ENCODE results near the gene PXK.

GRCh38 chr3:58392181-58392580 lies 59.5 kb downstream of the PXK start:
- TF ChIP-seq IKZF3 (tag by site-specific recombination; IDR thresholded peaks at IDR 0.05) (no peak), ZBTB20 (tag by site-specific recombination; IDR thresholded peaks at IDR 0.05) (no peak), ZNF791 (tag by site-specific recombination; IDR thresholded peaks at IDR 0.05) (no peak), ZNF112 (tag by site-specific recombination; IDR thresholded peaks at IDR 0.05) (no peak), YY2 (tag by site-specific recombination; IDR thresholded peaks at IDR 0.05) (no peak), ZNF639 (tag by site-specific recombination; IDR thresholded peaks at IDR 0.05) (no peak), ZNF223 (tag by site-specific recombination; IDR thresholded peaks at IDR 0.05) (no peak), ZNF558 (tag by site-specific recombination; IDR thresholded peaks at IDR 0.05) (no peak), ZNF16 (tag by site-specific recombination; IDR thresholded peaks at IDR 0.05; ENCODE audit: low read depth) (no peak), ZNF707 (tag by site-specific recombination; IDR thresholded peaks at IDR 0.05) (no peak)
- TF ChIP-seq, protein P1, sequence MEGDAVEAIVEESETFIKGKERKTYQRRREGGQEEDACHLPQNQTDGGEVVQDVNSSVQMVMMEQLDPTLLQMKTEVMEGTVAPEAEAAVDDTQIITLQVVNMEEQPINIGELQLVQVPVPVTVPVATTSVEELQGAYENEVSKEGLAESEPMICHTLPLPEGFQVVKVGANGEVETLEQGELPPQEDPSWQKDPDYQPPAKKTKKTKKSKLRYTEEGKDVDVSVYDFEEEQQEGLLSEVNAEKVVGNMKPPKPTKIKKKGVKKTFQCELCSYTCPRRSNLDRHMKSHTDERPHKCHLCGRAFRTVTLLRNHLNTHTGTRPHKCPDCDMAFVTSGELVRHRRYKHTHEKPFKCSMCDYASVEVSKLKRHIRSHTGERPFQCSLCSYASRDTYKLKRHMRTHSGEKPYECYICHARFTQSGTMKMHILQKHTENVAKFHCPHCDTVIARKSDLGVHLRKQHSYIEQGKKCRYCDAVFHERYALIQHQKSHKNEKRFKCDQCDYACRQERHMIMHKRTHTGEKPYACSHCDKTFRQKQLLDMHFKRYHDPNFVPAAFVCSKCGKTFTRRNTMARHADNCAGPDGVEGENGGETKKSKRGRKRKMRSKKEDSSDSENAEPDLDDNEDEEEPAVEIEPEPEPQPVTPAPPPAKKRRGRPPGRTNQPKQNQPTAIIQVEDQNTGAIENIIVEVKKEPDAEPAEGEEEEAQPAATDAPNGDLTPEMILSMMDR (tag by site-specific recombination; IDR thresholded peaks at IDR 0.05): no peak
- TF ChIP-seq, protein P2, sequence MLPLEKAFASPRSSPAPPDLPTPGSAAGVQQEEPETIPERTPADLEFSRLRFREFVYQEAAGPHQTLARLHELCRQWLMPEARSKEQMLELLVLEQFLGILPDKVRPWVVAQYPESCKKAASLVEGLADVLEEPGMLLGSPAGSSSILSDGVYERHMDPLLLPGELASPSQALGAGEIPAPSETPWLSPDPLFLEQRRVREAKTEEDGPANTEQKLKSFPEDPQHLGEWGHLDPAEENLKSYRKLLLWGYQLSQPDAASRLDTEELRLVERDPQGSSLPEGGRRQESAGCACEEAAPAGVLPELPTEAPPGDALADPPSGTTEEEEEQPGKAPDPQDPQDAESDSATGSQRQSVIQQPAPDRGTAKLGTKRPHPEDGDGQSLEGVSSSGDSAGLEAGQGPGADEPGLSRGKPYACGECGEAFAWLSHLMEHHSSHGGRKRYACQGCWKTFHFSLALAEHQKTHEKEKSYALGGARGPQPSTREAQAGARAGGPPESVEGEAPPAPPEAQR (tag by site-specific recombination; IDR thresholded peaks at IDR 0.05): no peak

Data from HEK293 (cell line).